ENCODE results near the gene FHIP2A. TPM values are rescaled to one million over a fixed set of nuclear protein-coding genes. Genes with fewer than 3 reads are reported as not detected.
A peak's percentile ranks its signal among the peaks of the same experiment; 100 is the strongest.
"Not testable (repeated sequence)": the region's sequence is repeated elsewhere in the genome, so short reads cannot be mapped to it uniquely, and the experiment has no call there.

The FHIP2A gene, protein sequence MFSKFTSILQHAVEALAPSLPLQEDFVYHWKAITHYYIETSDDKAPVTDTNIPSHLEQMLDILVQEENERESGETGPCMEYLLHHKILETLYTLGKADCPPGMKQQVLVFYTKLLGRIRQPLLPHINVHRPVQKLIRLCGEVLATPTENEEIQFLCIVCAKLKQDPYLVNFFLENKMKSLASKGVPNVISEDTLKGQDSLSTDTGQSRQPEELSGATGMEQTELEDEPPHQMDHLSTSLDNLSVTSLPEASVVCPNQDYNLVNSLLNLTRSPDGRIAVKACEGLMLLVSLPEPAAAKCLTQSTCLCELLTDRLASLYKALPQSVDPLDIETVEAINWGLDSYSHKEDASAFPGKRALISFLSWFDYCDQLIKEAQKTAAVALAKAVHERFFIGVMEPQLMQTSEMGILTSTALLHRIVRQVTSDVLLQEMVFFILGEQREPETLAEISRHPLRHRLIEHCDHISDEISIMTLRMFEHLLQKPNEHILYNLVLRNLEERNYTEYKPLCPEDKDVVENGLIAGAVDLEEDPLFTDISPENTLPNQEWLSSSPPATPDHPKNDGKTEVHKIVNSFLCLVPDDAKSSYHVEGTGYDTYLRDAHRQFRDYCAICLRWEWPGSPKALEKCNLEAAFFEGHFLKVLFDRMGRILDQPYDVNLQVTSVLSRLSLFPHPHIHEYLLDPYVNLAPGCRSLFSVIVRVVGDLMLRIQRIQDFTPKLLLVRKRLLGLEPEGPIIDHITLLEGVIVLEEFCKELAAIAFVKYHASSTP
- 8.2 TPM for polyA plus RNA-seq (2013, experiment 1 of 2)
- polyA plus RNA-seq (2013, experiment 2 of 2): 9.4 TPM

- no peaks in the 10 kb centered on the region for H3K9me3 ChIP-seq (ENCODE audit: insufficient read depth, low read depth, low read length)
- H3K9ac ChIP-seq (ENCODE audit: low read depth, low read length): peak within 1 kb of the TSS; percentile 92
- 5% methylated on average over 59 of the region's 59 CpGs for WGBS
- peak within 1 kb of the TSS; percentile 76 for H3K27ac ChIP-seq (ENCODE audit: low read depth, low read length)
- H3K4me3 ChIP-seq (ENCODE audit: low read length): peak within 1 kb of the TSS; percentile 57
- peaks cover 10% of the 10 kb centered on the region for H3K4me1 ChIP-seq (ENCODE audit: insufficient read depth, low read length)
- no peaks in the 10 kb centered on the region for H3K27me3 ChIP-seq (ENCODE audit: insufficient read depth, low read length)
- H3K36me3 ChIP-seq (ENCODE audit: insufficient read depth, low read length): no peaks in the 10 kb centered on the region
These were observed at the start of gene FHIP2A for GRCh38 chr10:114821293-114821914. FHIP2A (plus strand) TSS chr10:114821780; CDS start chr10:114822079, 299 bp downstream.

GRCh38 chr10:114772496-114773196 is 48.9 kb upstream of the FHIP2A start:
- peaks cover 28% of the 10 kb centered on the region for H3K27me3 ChIP-seq (ENCODE audit: insufficient read depth, low read length)

GRCh38 chr10:114773197-114773532 is 48.4 kb upstream of the FHIP2A start:
- Histone ChIP-seq H3K9me3 (ENCODE audit: insufficient read depth, low read depth, low read length) (no peaks in the 10 kb centered on the region), H3K4me3 (ENCODE audit: low read length) (no peak overlapping the region), H3K36me3 (ENCODE audit: insufficient read depth, low read length) (no peaks in the 10 kb centered on the region), H3K27me3 (ENCODE audit: insufficient read depth, low read length) (peaks cover 24% of the 10 kb centered on the region), H3K9ac (ENCODE audit: low read depth, low read length) (no peak overlapping the region), H3K27ac (ENCODE audit: low read depth, low read length) (no peak overlapping the region), H3K4me1 (ENCODE audit: insufficient read depth, low read length) (no peaks in the 10 kb centered on the region)
- WGBS: 33% methylated on average over 3 of the region's 3 CpGs

More at GRCh38 chr10:114772496-114773196, 48.9 kb upstream of the FHIP2A start:
- 93% methylated on average over 1 of the region's 1 CpG for WGBS
- Histone ChIP-seq H3K4me3 (ENCODE audit: low read length) (no peak overlapping the region), H3K36me3 (ENCODE audit: insufficient read depth, low read length) (no peaks in the 10 kb centered on the region), H3K9ac (ENCODE audit: low read depth, low read length) (no peak overlapping the region), H3K27ac (ENCODE audit: low read depth, low read length) (no peak overlapping the region), H3K4me1 (ENCODE audit: insufficient read depth, low read length) (no peaks in the 10 kb centered on the region), H3K9me3 (ENCODE audit: insufficient read depth, low read depth, low read length) (no peaks in the 10 kb centered on the region)

GRCh38 chr10:114775082-114775481 is 46.5 kb upstream of the FHIP2A start:
- WGBS: 91% methylated on average over 3 of the region's 3 CpGs

DNA sequence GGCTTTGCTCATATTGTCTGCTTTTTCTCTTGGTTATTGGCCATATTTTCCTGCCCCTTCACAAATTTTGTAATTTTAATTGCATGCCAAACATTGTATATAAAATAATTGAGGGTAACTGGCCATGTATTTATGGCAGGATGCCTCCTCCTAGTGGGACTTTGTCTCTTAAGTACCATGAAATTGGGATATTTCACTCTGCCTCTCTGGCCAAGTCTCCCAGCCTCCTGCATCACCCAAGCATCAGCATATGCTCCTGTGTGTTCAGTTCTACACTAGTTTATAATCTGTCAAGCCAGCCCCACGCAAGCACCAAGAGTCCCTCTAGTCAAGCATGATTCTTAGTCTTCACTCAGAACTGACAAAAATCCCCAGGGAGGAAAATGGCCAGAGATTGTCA is 44.2 kb upstream of the FHIP2A start:
- no peak overlapping the region for H3K4me3 ChIP-seq (ENCODE audit: low read length)
- WGBS: 91% methylated on average over 1 of the region's 1 CpG
- H3K27me3 ChIP-seq (ENCODE audit: insufficient read depth, low read length): no peaks in the 10 kb centered on the region
- peaks cover 12% of the 10 kb centered on the region; the same call in 1 of the 2 replicates for H3K4me1 ChIP-seq (ENCODE audit: insufficient read depth, low read length)
- no peak overlapping the region for H3K27ac ChIP-seq (ENCODE audit: low read depth, low read length)
- H3K9ac ChIP-seq (ENCODE audit: low read depth, low read length): no peak overlapping the region
- no peaks in the 10 kb centered on the region for H3K36me3 ChIP-seq (ENCODE audit: insufficient read depth, low read length)
- H3K9me3 ChIP-seq (ENCODE audit: insufficient read depth, low read depth, low read length): no peaks in the 10 kb centered on the region

More at GRCh38 chr10:114775082-114775481, 46.5 kb upstream of the FHIP2A start:
- not testable (repeated sequence) for H3K27me3 ChIP-seq (ENCODE audit: insufficient read depth, low read length); H3K9ac ChIP-seq (ENCODE audit: low read depth, low read length); H3K4me1 ChIP-seq (ENCODE audit: insufficient read depth, low read length); H3K36me3 ChIP-seq (ENCODE audit: insufficient read depth, low read length); H3K27ac ChIP-seq (ENCODE audit: low read depth, low read length); H3K9me3 ChIP-seq (ENCODE audit: insufficient read depth, low read depth, low read length); H3K4me3 ChIP-seq (ENCODE audit: low read length)

- H3K27ac ChIP-seq (ENCODE audit: low read depth, low read length): no peak overlapping the region
- peaks cover 12% of the 10 kb centered on the region; the same call in 1 of the 2 replicates for H3K4me1 ChIP-seq (ENCODE audit: insufficient read depth, low read length)
- no peaks in the 10 kb centered on the region for H3K9me3 ChIP-seq (ENCODE audit: insufficient read depth, low read depth, low read length)
- 84% methylated on average over 3 of the region's 3 CpGs for WGBS
- no peaks in the 10 kb centered on the region for H3K36me3 ChIP-seq (ENCODE audit: insufficient read depth, low read length)
- no peak overlapping the region for H3K4me3 ChIP-seq (ENCODE audit: low read length)
- H3K27me3 ChIP-seq (ENCODE audit: insufficient read depth, low read length): no peaks in the 10 kb centered on the region
- no peak overlapping the region for H3K9ac ChIP-seq (ENCODE audit: low read depth, low read length)
These were observed 41.6 kb upstream of the FHIP2A start for GRCh38 chr10:114779803-114780576.

- Histone ChIP-seq H3K9ac (ENCODE audit: low read depth, low read length) (no peak overlapping the region), H3K27ac (ENCODE audit: low read depth, low read length) (no peak overlapping the region), H3K27me3 (ENCODE audit: insufficient read depth, low read length) (no peaks in the 10 kb centered on the region), H3K36me3 (ENCODE audit: insufficient read depth, low read length) (no peaks in the 10 kb centered on the region), H3K9me3 (ENCODE audit: insufficient read depth, low read depth, low read length) (no peaks in the 10 kb centered on the region), H3K4me1 (ENCODE audit: insufficient read depth, low read length) (peaks cover 12% of the 10 kb centered on the region; the same call in 1 of the 2 replicates), H3K4me3 (ENCODE audit: low read length) (no peak overlapping the region)
- 54% methylated on average over 2 of the region's 2 CpGs for WGBS
These were observed 40.9 kb upstream of the FHIP2A start for GRCh38 chr10:114780577-114781184.

DNA sequence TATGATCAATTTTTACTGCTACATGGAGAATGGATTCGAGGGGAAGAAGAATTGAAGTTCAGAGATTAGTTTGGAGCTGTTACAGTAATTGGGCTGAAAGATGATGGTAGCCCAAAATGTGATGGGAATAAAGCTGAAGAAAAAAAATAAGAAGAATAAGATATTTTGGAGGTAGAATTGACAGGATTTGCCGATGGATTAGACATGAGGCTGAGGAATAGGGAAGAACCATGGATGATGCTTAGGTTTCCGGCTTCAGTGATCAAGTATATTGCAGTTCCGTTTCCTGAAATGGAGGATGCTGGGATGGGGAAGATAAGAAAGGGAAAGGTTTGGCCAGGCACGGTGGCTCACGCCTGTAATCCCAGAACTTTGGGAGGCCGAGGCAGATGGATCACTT is 38.9 kb upstream of the FHIP2A start:
- whole genome bisulfite sequencing: 92% methylated on average over 7 of the region's 7 CpGs

DNA sequence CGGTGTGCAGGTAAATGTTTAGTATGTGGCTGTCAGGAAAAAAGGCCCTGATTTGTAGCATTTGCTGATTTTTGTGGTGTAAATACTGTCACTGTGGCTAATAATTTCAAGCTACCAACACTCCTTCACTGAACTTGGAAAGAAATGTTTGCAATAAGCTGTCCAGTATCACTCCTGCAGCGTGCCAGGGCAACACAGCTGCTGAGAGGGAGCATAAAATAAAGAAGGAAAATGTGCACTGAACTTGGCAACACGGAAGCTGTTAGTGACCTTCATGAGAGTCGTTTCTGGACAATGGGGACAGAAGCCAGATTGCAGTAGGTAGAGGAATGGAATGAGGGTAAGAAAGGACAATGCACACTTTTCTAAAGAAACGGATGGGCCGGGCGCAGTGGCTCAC is 37.9 kb upstream of the FHIP2A start:
- WGBS: 90% methylated on average over 7 of the region's 7 CpGs
- no peak overlapping the region for H3K4me3 ChIP-seq (ENCODE audit: low read length)
- no peaks in the 10 kb centered on the region for H3K27me3 ChIP-seq (ENCODE audit: insufficient read depth, low read length)
- H3K9me3 ChIP-seq (ENCODE audit: insufficient read depth, low read depth, low read length): no peaks in the 10 kb centered on the region
- no peaks in the 10 kb centered on the region for H3K36me3 ChIP-seq (ENCODE audit: insufficient read depth, low read length)
- no peak overlapping the region for H3K27ac ChIP-seq (ENCODE audit: low read depth, low read length)
- peaks cover 12% of the 10 kb centered on the region; the same call in 1 of the 2 replicates for H3K4me1 ChIP-seq (ENCODE audit: insufficient read depth, low read length)
- H3K9ac ChIP-seq (ENCODE audit: low read depth, low read length): no peak overlapping the region

More for the DNA sequence above, 38.9 kb upstream of the FHIP2A start:
- H3K9ac ChIP-seq (ENCODE audit: low read depth, low read length): no peak overlapping the region
- peaks cover 12% of the 10 kb centered on the region; the same call in 1 of the 2 replicates for H3K4me1 ChIP-seq (ENCODE audit: insufficient read depth, low read length)
- no peaks in the 10 kb centered on the region for H3K27me3 ChIP-seq (ENCODE audit: insufficient read depth, low read length)
- H3K9me3 ChIP-seq (ENCODE audit: insufficient read depth, low read depth, low read length): no peaks in the 10 kb centered on the region
- no peaks in the 10 kb centered on the region for H3K36me3 ChIP-seq (ENCODE audit: insufficient read depth, low read length)
- no peak overlapping the region for H3K27ac ChIP-seq (ENCODE audit: low read depth, low read length)
- no peak overlapping the region for H3K4me3 ChIP-seq (ENCODE audit: low read length)

GRCh38 chr10:114786492-114786891 is 35.1 kb upstream of the FHIP2A start:
- not testable (repeated sequence) for H3K27me3 ChIP-seq (ENCODE audit: insufficient read depth, low read length); H3K36me3 ChIP-seq (ENCODE audit: insufficient read depth, low read length); H3K9ac ChIP-seq (ENCODE audit: low read depth, low read length); H3K27ac ChIP-seq (ENCODE audit: low read depth, low read length); H3K9me3 ChIP-seq (ENCODE audit: insufficient read depth, low read depth, low read length); H3K4me1 ChIP-seq (ENCODE audit: insufficient read depth, low read length); H3K4me3 ChIP-seq (ENCODE audit: low read length)
- WGBS: 87% methylated on average over 9 of the region's 9 CpGs

All from HUES64 (cell line).